GM19193 (cell line): Measurements from ENCODE around the gene C2CD4C.

Experiments used
- POLR2A ChIP-seq: IDR thresholded peaks from 4 replicates; pipeline ENCODE4 v1.6.1; 2011; ENCODE audit not compliant: insufficient read depth, insufficient read length; ENCODE audit errors: extremely low read depth

C2CD4C gene

GRCh38 chr19:408441-408901 is 476 bp downstream of the C2CD4C start:
- no peak for TF ChIP-seq POLR2A

GRCh38 chr19:407511-408440 is 1.2 kb downstream of the C2CD4C start:
- no peak for TF ChIP-seq POLR2A

- no peak for TF ChIP-seq POLR2A
Measured at GRCh38 chr19:406971-407510, 1.9 kb downstream of the C2CD4C start.

GRCh38 chr19:406135-406781 is 2.7 kb downstream of the C2CD4C start:
- TF ChIP-seq POLR2A = no peak

- TF ChIP-seq POLR2A = no peak
Measured at GRCh38 chr19:405121-405965, 3.6 kb downstream of the C2CD4C start.

- no peak for TF ChIP-seq POLR2A
Measured at GRCh38 chr19:403221-404027, 5.5 kb downstream of the C2CD4C start.

GRCh38 chr19:402786-403185 is 6.2 kb downstream of the C2CD4C start:
- TF ChIP-seq POLR2A = no peak

- TF ChIP-seq POLR2A = no peak
Measured at GRCh38 chr19:401866-402511, 7.0 kb downstream of the C2CD4C start.

GRCh38 chr19:400976-401865 is 7.7 kb downstream of the C2CD4C start:
- no peak for TF ChIP-seq POLR2A

- TF ChIP-seq POLR2A = no peak
Measured at GRCh38 chr19:399370-399769, 9.6 kb downstream of the C2CD4C start.

- TF ChIP-seq POLR2A = no peak
Measured at GRCh38 chr19:398719-399118, 10.2 kb downstream of the C2CD4C start.

GRCh38 chr19:397941-398706 is 10.8 kb downstream of the C2CD4C start:
- no peak for TF ChIP-seq POLR2A
